Testis (tissue), 2 donors: Measurements from ENCODE around the gene SLC1A3.

Source experiments
- CTCF ChIP-seq, 3 experiments: fragments of 450-650 bp in 2 of 3; fragments of 200-600 bp in 1 of 3; sonication (generic) in 1 of 3; IDR thresholded peaks; one replicate each; pipeline ENCODE4 v1.5.1; 2016 to 2019; ENCODE audit warnings: antibody characterized with exemption in 3 of 3, mild to moderate bottlenecking in 2 of 3, moderate library complexity in 1 of 3
- POLR2A ChIP-seq: fragments of 450-650 bp; IDR thresholded peaks from one replicate; pipeline ENCODE4 v1.6.1; 2017; ENCODE audit warnings: antibody characterized with exemption, mild to moderate bottlenecking, moderate library complexity

GRCh38 chr5:36590513-36591286, 15.7 kb upstream of the SLC1A3 start:
- TF ChIP-seq CTCF (IDR thresholded peaks at IDR 0.05) = no peak
- no peak for TF ChIP-seq POLR2A
